WERI-Rb-1 (cell line): ENCODE results near the gene NOTCH2.
"Not testable (repeated sequence)": the region's sequence is repeated elsewhere in the genome, so short reads cannot be mapped to it uniquely, and the experiment has no call there.

Experiments
- DNase-seq: peaks from one replicate; pipeline ENCODE4 v3.0.0-alpha.2; 2020
- H3K27ac ChIP-seq: fragments of 250-450 bp; sonication (Bioruptor Pico); 2 replicates; pipeline ENCODE4 v1.5.1; 2020; ENCODE audit warnings: mild to moderate bottlenecking, moderate library complexity
- H3K27me3 ChIP-seq: fragments of 250-450 bp; sonication (Bioruptor Pico); 2 replicates; pipeline ENCODE4 v1.5.1; 2021; ENCODE audit warnings: mild to moderate bottlenecking, low read depth, moderate library complexity; ENCODE audit not compliant: insufficient read depth, severe bottlenecking
- H3K36me3 ChIP-seq: fragments of 250-450 bp; sonication (Bioruptor Pico); 2 replicates; pipeline ENCODE4 v1.5.1; 2020; ENCODE audit warnings: mild to moderate bottlenecking, moderate library complexity
- H3K4me3 ChIP-seq: 2 replicates; pipeline ENCODE4 v1.5.1; 2011; ENCODE audit warnings: low read depth, mild to moderate bottlenecking, control low read depth, low read length
- H3K9me3 ChIP-seq: fragments of 250-450 bp; sonication (Bioruptor Pico); 2 replicates; pipeline ENCODE4 v1.5.1; 2021; ENCODE audit warnings: mild to moderate bottlenecking, moderate library complexity; ENCODE audit not compliant: severe bottlenecking
- CTCF ChIP-seq: IDR thresholded peaks from 2 replicates; pipeline ENCODE4 v1.5.1; 2011; ENCODE audit warnings: low read depth, mild to moderate bottlenecking, control low read depth, inconsistent platforms, low read length

The NOTCH2 gene

GRCh38 chr1:119996731-119997312, 72.6 kb downstream of the NOTCH2 start:
- H3K27me3 ChIP-seq, H3K4me3 ChIP-seq, H3K27ac ChIP-seq, H3K9me3 ChIP-seq, H3K36me3 ChIP-seq, DNase-seq: not testable (repeated sequence)

DNA sequence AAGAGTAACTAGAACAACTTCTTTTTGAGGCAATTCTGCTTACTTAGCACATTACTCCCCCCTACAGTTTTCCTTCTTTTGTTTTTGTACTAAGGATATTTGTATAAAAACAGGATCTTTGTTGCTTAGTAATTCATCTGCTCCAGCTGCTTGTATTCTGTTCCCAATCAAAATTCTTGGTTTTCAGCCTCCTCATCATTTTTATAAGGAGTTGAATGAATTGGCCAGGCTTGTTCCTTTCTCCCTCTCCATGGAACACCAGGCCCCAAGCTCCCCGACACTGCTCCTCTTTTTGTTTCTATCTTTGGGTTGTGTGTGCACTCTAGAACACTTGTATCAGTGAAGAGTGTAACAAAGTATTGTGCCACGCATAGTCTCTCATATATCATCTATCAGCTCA, 73.5 kb downstream of the NOTCH2 start:
- not testable (repeated sequence) for H3K9me3 ChIP-seq, H3K27ac ChIP-seq, H3K27me3 ChIP-seq, H3K36me3 ChIP-seq, DNase-seq, H3K4me3 ChIP-seq

DNA sequence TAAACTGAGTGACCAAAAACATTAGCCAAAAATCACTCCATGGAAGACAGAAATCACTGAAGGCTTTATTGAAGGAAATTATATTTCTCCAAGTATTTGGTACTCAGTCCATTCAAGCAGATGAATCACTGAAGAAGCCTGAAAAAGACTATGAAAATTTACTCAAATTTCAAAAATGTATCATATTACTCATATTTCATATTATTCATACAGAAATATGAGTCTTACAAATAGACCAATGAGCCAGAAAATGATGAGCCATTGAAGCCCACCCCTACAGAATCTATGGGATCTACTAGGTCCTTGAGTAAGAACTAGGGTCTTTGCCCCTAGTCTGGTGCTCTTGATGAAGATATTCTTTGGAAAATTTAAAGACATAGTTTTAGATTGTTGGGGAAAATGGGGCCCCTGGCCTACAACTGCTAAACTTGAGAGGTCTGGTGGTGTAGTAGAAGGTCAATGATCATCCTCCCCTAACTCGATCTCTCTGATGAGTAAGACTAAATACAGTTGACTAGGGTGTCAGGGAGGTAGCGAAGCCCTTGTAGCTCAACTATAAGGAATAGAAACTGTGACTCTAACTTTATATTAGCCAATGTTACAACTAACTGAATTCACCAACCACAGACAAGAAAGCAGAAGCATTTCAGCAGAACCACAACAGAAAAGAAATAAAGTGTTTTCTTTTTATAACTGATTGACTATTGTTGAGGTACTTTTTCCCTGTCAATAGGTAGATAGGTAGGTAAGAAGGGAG, 81.0 kb downstream of the NOTCH2 start:
- Histone ChIP-seq H3K4me3 (no peak overlapping the region), H3K27ac (no peak overlapping the region), H3K36me3 (peaks cover 3% of the 10 kb centered on the region; the same call in 1 of the 2 replicates), H3K9me3 (no peaks in the 10 kb centered on the region), H3K27me3 (no peaks in the 10 kb centered on the region)
- DNase-seq, result no peak
- TF ChIP-seq CTCF, result no peak

DNA sequence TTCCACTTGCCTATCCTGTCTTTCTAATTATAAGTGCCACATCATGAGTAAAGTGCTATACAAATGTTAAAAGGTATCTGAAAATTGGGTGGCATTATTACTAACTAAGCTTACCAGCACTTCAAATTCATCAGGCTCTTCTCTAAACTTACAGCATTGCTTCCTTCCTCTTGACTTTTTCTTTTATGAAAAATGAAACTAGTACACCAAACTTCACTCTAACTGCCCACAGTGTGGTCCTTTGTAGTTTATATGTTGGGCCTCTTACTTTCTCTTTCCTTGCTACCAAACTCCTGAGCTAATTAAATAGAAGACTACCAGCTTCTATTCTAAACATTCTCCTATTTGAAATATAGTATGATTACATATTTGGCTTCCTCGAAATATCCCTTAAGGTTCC, 81.8 kb downstream of the NOTCH2 start:
- no peak overlapping the region for H3K27ac ChIP-seq
- no peak for TF ChIP-seq CTCF
- no peaks in the 10 kb centered on the region for H3K9me3 ChIP-seq
- DNase-seq, result no peak
- peaks cover 3% of the 10 kb centered on the region; the same call in 1 of the 2 replicates for H3K36me3 ChIP-seq
- H3K27me3 ChIP-seq, result no peaks in the 10 kb centered on the region
- no peak overlapping the region for H3K4me3 ChIP-seq

DNA sequence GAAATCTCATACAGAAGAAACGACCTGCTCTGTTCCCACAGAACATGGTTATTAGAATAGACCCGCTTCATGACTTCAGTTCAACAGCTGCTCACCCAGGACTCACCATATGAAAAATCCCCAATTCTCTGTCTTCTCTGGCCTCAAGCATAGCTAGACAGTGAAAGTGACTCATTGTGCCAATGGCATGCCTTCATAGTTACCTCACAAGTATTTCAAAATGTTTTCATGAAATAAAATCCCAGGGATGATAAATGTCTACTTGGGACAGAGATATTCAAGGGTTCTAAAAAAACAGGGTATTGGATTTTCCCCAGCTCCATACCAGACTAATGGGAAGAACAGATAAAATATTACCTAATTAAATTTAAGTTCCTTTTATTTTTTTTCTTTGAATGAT, 82.3 kb downstream of the NOTCH2 start:
- no peaks in the 10 kb centered on the region for H3K27me3 ChIP-seq
- no peak overlapping the region for H3K27ac ChIP-seq
- DNase-seq, result no peak
- H3K4me3 ChIP-seq, result no peak overlapping the region
- H3K36me3 ChIP-seq, result peaks cover 3% of the 10 kb centered on the region; the same call in 1 of the 2 replicates
- TF ChIP-seq CTCF, result no peak
- no peaks in the 10 kb centered on the region for H3K9me3 ChIP-seq

DNA sequence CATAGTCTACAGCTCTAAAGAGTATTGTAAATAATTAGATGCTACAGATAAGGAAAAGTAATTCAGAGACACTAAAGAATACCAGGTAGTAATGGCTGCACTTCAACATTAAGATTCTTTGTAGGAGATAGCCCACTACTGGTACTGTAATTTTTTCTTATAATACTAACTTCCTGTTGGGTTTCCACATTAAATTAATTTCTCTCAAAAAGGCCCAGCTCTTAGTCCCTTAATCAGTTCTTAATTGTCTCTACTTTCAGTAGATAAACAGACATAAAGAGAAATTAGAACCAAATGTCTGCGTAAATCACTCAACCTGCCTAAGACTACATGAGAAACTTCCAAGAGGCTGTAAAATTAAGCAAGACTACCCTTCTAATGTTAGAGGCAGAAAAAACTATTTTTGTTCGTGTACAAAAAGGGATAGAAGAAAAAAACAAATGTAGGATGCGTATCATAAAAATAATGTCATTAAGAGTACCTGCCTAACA, 83.4 kb downstream of the NOTCH2 start:
- Histone ChIP-seq H3K27ac (no peak overlapping the region), H3K36me3 (peaks cover 3% of the 10 kb centered on the region; the same call in 1 of the 2 replicates), H3K27me3 (no peaks in the 10 kb centered on the region), H3K4me3 (no peak overlapping the region), H3K9me3 (no peaks in the 10 kb centered on the region)
- TF ChIP-seq CTCF, result no peak
- no peak for DNase-seq
